Fibroblast of lung (primary cell): ENCODE measurements around the gene GRB2.

Experiments
- EZH2 ChIP-seq: IDR thresholded peaks from 2 replicates; pipeline ENCODE4 v1.5.1; 2012; ENCODE audit warnings: low read length, control low read depth, mild to moderate bottlenecking; ENCODE audit errors: missing control alignments
- TF ChIP-seq, protein P1 (sequence below), 2 donors: IDR thresholded peaks in 1 of 2; conservative IDR thresholded peaks in 1 of 2; 1 replicate in 1 of 2; 2 replicates in 1 of 2; pipeline ENCODE4 v1.5.1; 2011 to 2012; ENCODE audit warnings: low read length in 2 of 2, control low read depth in 1 of 2, inconsistent platforms in 1 of 2, low read depth in 1 of 2, mild to moderate bottlenecking in 1 of 2

DNA sequence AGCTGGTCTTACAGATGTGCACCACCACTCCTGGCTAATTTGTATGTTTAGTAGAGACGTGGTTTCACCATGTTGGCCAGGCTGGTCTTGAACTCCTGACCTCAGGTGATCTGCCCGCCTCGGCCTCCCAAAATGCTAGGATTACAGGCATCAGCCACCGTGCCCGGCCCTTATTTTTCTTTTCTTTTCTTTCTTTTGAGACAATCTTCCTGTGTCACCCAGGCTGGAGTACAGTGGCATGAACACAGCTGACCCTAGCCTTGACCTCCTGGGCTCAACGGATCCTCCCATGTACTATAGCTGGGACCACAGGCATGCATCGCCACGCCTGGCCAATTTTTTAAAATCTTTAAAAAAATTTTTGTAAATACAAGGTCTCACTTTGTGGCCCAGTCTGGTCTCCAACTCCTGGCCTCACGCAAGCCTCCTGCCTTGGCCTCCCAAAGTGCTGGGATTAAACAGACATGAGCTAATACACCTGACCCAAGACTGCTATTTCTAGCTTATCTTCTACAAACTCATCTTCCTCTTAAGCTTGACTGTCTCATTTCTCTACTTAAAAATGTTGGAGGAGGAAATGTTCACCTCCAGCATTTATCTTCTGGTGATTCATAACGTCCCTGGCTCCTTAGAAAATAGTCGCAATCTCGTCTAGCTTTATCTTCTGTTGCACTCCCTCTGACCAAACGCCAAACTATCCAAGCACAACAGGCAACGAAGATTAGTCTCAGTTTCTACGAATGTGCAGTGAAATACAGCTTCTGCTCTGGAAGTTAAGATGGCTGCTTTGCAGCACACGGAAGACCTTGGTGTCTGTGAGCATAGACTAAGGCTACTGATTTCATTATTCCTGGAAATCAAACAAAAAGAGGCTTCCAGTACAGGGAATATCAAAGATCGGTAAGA is 42.7 kb upstream of the GRB2 start:
- TF ChIP-seq, protein P1, sequence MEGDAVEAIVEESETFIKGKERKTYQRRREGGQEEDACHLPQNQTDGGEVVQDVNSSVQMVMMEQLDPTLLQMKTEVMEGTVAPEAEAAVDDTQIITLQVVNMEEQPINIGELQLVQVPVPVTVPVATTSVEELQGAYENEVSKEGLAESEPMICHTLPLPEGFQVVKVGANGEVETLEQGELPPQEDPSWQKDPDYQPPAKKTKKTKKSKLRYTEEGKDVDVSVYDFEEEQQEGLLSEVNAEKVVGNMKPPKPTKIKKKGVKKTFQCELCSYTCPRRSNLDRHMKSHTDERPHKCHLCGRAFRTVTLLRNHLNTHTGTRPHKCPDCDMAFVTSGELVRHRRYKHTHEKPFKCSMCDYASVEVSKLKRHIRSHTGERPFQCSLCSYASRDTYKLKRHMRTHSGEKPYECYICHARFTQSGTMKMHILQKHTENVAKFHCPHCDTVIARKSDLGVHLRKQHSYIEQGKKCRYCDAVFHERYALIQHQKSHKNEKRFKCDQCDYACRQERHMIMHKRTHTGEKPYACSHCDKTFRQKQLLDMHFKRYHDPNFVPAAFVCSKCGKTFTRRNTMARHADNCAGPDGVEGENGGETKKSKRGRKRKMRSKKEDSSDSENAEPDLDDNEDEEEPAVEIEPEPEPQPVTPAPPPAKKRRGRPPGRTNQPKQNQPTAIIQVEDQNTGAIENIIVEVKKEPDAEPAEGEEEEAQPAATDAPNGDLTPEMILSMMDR (conservative IDR thresholded peaks at IDR 0.05 in 1 of 2, IDR thresholded peaks at IDR 0.05 in 1 of 2; ENCODE audit: low read depth in 1 of 2, low read length in 2 of 2), result no peak
- TF ChIP-seq EZH2, result no peak
